SK-N-MC (cell line): Measurements from ENCODE around the gene LSAMP.

Experiments used
- FOXP2 ChIP-seq: optimal IDR thresholded peaks from 2 replicates; pipeline ENCODE3; 2011; ENCODE audit warnings: mild to moderate bottlenecking, moderate library complexity; ENCODE audit not compliant: insufficient read depth; ENCODE audit errors: extremely low read length, control extremely low read depth
- POLR2AphosphoS5 ChIP-seq: IDR thresholded peaks from 2 replicates; pipeline ENCODE4 v1.6.1; 2012; ENCODE audit warnings: mild to moderate bottlenecking, low read depth, low read length, borderline replicate concordance

- TF ChIP-seq POLR2AphosphoS5 (no peak), FOXP2 (no peak)
Measured at GRCh38 chr3:116096631-116097030, 348.7 kb downstream of the LSAMP start.
